ENCODE results near the gene SMARCC1. TPM values are rescaled to one million over a fixed set of nuclear protein-coding genes. Genes with fewer than 3 reads are reported as not detected.

Gene SMARCC1
- total RNA-seq, 1 experiment from 2014 or later: 43.1 TPM

GRCh38 chr3:47715928-47716327 is 65.8 kb downstream of the SMARCC1 start:
- no peaks in the 10 kb centered on the region for H4K20me1 ChIP-seq (ENCODE audit: low read length)
- POLR2A ChIA-PET (ENCODE audit: unreplicated experiment): interaction anchor here (0.6 kb wide), 1 partner anchor 724 kb away, joined by 3 read pairs; no protein-coding TSS in a partner anchor
- no peaks in the 10 kb centered on the region for H3K27me3 ChIP-seq (ENCODE audit: low read length)
- intact Hi-C loops (cut with micrococcal nuclease): no loop called here
- H3K27ac ChIP-seq (ENCODE audit: low read length): no peak overlapping the region
- H3K9me2 ChIP-seq (replicated peaks; ENCODE audit: low read length): no peaks in the 10 kb centered on the region
- no TSS peak for BruUV-seq (replicated peaks)
- no peak overlapping the region for H2AFZ ChIP-seq (ENCODE audit: low read length)
- no peak overlapping the region for H3K9ac ChIP-seq (ENCODE audit: low read length)
- no peaks in the 10 kb centered on the region for H3F3A ChIP-seq (ENCODE audit: low read length, unreplicated experiment)
- peaks cover 12% of the 10 kb centered on the region for H3K79me2 ChIP-seq (ENCODE audit: low read length)
- TF ChIP-seq EZH2phosphoT487 (IDR thresholded peaks at IDR 0.05; ENCODE audit: borderline replicate concordance, low read length) (no peak), EZH2 (IDR thresholded peaks at IDR 0.05; ENCODE audit: low read length, unreplicated experiment) (no peak), CTCF (conservative IDR thresholded peaks at IDR 0.05; ENCODE audit: low read depth, low read length) (no peak)
- CTCF ChIA-PET: no interaction called here
- no peaks in the 10 kb centered on the region for H3K9me3 ChIP-seq (ENCODE audit: low read length)
- ATAC-seq: peak; percentile 93
- DNase-seq: peak; percentile 88
- no peak overlapping the region for H3K4me2 ChIP-seq (ENCODE audit: low read length)
- H3K4me1 ChIP-seq (ENCODE audit: insufficient read depth, low read length): peaks cover 5% of the 10 kb centered on the region
- peaks cover 43% of the 10 kb centered on the region for H3K36me3 ChIP-seq (ENCODE audit: low read depth, low read length)
- no peak overlapping the region for H3K4me3 ChIP-seq (ENCODE audit: low read length)

- no peak overlapping the region for H3K9ac ChIP-seq (ENCODE audit: low read length)
- H3K4me2 ChIP-seq (ENCODE audit: low read length): no peak overlapping the region
- no peaks in the 10 kb centered on the region for H3K27me3 ChIP-seq (ENCODE audit: low read length)
- POLR2A ChIA-PET (ENCODE audit: unreplicated experiment): no interaction called here
- no peak overlapping the region for H3K4me3 ChIP-seq (ENCODE audit: low read length)
- H3K4me1 ChIP-seq (ENCODE audit: insufficient read depth, low read length): peaks cover 5% of the 10 kb centered on the region
- DNase-seq: no peak
- CTCF ChIA-PET: no interaction called here
- no peaks in the 10 kb centered on the region for H3F3A ChIP-seq (ENCODE audit: low read length, unreplicated experiment)
- TF ChIP-seq EZH2phosphoT487 (IDR thresholded peaks at IDR 0.05; ENCODE audit: borderline replicate concordance, low read length) (no peak), CTCF (conservative IDR thresholded peaks at IDR 0.05; ENCODE audit: low read depth, low read length) (no peak), EZH2 (IDR thresholded peaks at IDR 0.05; ENCODE audit: low read length, unreplicated experiment) (no peak)
- no peak for ATAC-seq
- H3K79me2 ChIP-seq (ENCODE audit: low read length): peaks cover 12% of the 10 kb centered on the region
- no peaks in the 10 kb centered on the region for H3K9me3 ChIP-seq (ENCODE audit: low read length)
- no peak overlapping the region for H3K27ac ChIP-seq (ENCODE audit: low read length)
- no TSS peak for BruUV-seq (replicated peaks)
- H3K9me2 ChIP-seq (replicated peaks; ENCODE audit: low read length): no peaks in the 10 kb centered on the region
- H2AFZ ChIP-seq (ENCODE audit: low read length): no peak overlapping the region
- peaks cover 49% of the 10 kb centered on the region for H3K36me3 ChIP-seq (ENCODE audit: low read depth, low read length)
- no peaks in the 10 kb centered on the region for H4K20me1 ChIP-seq (ENCODE audit: low read length)
- intact Hi-C loops (cut with micrococcal nuclease): no loop called here
Observed at GRCh38 chr3:47714606-47715005, 67.1 kb downstream of the SMARCC1 start.

- Histone ChIP-seq H3K27me3 (ENCODE audit: low read length) (no peaks in the 10 kb centered on the region), H2AFZ (ENCODE audit: low read length) (no peak overlapping the region), H3K9ac (ENCODE audit: low read length) (no peak overlapping the region), H3K79me2 (ENCODE audit: low read length) (peaks cover 12% of the 10 kb centered on the region), H3K9me3 (ENCODE audit: low read length) (no peaks in the 10 kb centered on the region), H3K27ac (ENCODE audit: low read length) (no peak overlapping the region), H3K4me1 (ENCODE audit: insufficient read depth, low read length) (peaks cover 5% of the 10 kb centered on the region), H3K9me2 (replicated peaks; ENCODE audit: low read length) (no peaks in the 10 kb centered on the region), H3F3A (ENCODE audit: low read length, unreplicated experiment) (no peaks in the 10 kb centered on the region), H3K36me3 (ENCODE audit: low read depth, low read length) (peaks cover 55% of the 10 kb centered on the region), H4K20me1 (ENCODE audit: low read length) (no peaks in the 10 kb centered on the region), H3K4me2 (ENCODE audit: low read length) (no peak overlapping the region), H3K4me3 (ENCODE audit: low read length) (no peak overlapping the region)
- intact Hi-C loops (cut with micrococcal nuclease): no loop called here
- no peak for TF ChIP-seq CTCF (conservative IDR thresholded peaks at IDR 0.05; ENCODE audit: low read depth, low read length)
- TF ChIP-seq EZH2 (IDR thresholded peaks at IDR 0.05; ENCODE audit: low read length, unreplicated experiment): no peak
- ATAC-seq: no peak
- ChIA-PET POLR2A (ENCODE audit: unreplicated experiment) (no interaction called here), CTCF (no interaction called here)
- no TSS peak for BruUV-seq (replicated peaks)
- DNase-seq: no peak
Observed at GRCh38 chr3:47713655-47714054, 68.0 kb downstream of the SMARCC1 start.
